ENCODE measurements around the gene ZBTB8OS. TPM values are rescaled to one million over a fixed set of nuclear protein-coding genes. Genes with fewer than 3 reads are reported as not detected.

The ZBTB8OS gene
- polyA plus RNA-seq, 1 donor from 2014 or later = 96.7 TPM

GRCh38 chr1:32612189-32612881, 38.0 kb downstream of the ZBTB8OS start:
- Histone ChIP-seq H3K9ac (ENCODE audit: low read length) (no peak overlapping the region), H4K20me1 (ENCODE audit: insufficient read depth) (no peaks in the 10 kb centered on the region), H3K4me3 (ENCODE audit: low read length) (peak overlapping the region; percentile 10), H3F3A (ENCODE audit: insufficient read depth, low read length, poor library complexity, severe bottlenecking) (no peaks in the 10 kb centered on the region), H3K9me2 (ENCODE audit: insufficient read depth, low read length) (no peaks in the 10 kb centered on the region), H3K27ac (ENCODE audit: low read length) (no peak overlapping the region), H2AFZ (ENCODE audit: low read depth, low read length) (no peak overlapping the region), H3K4me2 (ENCODE audit: low read length) (no peak overlapping the region), H3K79me2 (replicated peaks; ENCODE audit: insufficient read depth, low read length) (no peaks in the 10 kb centered on the region), H3K27me3 (ENCODE audit: insufficient read depth, low read depth, low read length) (no peaks in the 10 kb centered on the region), H3K36me3 (ENCODE audit: insufficient read depth, low read length) (no peaks in the 10 kb centered on the region), H3K9me3 (ENCODE audit: low read length) (no peaks in the 10 kb centered on the region)
- TF ChIP-seq EZH2 (IDR thresholded peaks at IDR 0.05; ENCODE audit: borderline replicate concordance, insufficient read depth, low read length, poor library complexity, severe bottlenecking) (no peak), RAD21 (conservative IDR thresholded peaks at IDR 0.05) (no peak), TAF1 (IDR thresholded peaks at IDR 0.05; ENCODE audit: low read depth) (no peak), MXI1 (conservative IDR thresholded peaks at IDR 0.05; ENCODE audit: poor library complexity, severe bottlenecking) (no peak), REST (IDR thresholded peaks at IDR 0.05; ENCODE audit: borderline replicate concordance) (no peak), EP300 (conservative IDR thresholded peaks at IDR 0.05; ENCODE audit: poor library complexity, severe bottlenecking) (no peak), POLR2AphosphoS5 (IDR thresholded peaks at IDR 0.05) (no peak), SMC3 (conservative IDR thresholded peaks at IDR 0.05; ENCODE audit: poor library complexity) (no peak)
- TF ChIP-seq, protein P1, sequence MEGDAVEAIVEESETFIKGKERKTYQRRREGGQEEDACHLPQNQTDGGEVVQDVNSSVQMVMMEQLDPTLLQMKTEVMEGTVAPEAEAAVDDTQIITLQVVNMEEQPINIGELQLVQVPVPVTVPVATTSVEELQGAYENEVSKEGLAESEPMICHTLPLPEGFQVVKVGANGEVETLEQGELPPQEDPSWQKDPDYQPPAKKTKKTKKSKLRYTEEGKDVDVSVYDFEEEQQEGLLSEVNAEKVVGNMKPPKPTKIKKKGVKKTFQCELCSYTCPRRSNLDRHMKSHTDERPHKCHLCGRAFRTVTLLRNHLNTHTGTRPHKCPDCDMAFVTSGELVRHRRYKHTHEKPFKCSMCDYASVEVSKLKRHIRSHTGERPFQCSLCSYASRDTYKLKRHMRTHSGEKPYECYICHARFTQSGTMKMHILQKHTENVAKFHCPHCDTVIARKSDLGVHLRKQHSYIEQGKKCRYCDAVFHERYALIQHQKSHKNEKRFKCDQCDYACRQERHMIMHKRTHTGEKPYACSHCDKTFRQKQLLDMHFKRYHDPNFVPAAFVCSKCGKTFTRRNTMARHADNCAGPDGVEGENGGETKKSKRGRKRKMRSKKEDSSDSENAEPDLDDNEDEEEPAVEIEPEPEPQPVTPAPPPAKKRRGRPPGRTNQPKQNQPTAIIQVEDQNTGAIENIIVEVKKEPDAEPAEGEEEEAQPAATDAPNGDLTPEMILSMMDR (IDR thresholded peaks at IDR 0.05; ENCODE audit: poor library complexity, severe bottlenecking) = no peak

- no peak overlapping the region for H3K27ac ChIP-seq (ENCODE audit: low read length)
- H3K4me2 ChIP-seq (ENCODE audit: low read length) = no peak overlapping the region
- no peaks in the 10 kb centered on the region for H4K20me1 ChIP-seq (ENCODE audit: insufficient read depth)
- peak overlapping the region; percentile 10 for H3K4me3 ChIP-seq (ENCODE audit: low read length)
- no peaks in the 10 kb centered on the region for H3K36me3 ChIP-seq (ENCODE audit: insufficient read depth, low read length)
- H2AFZ ChIP-seq (ENCODE audit: low read depth, low read length) = no peak overlapping the region
- no peaks in the 10 kb centered on the region for H3K79me2 ChIP-seq (replicated peaks; ENCODE audit: insufficient read depth, low read length)
- no peaks in the 10 kb centered on the region for H3K9me2 ChIP-seq (ENCODE audit: insufficient read depth, low read length)
- no peaks in the 10 kb centered on the region for H3F3A ChIP-seq (ENCODE audit: insufficient read depth, low read length, poor library complexity, severe bottlenecking)
- H3K9ac ChIP-seq (ENCODE audit: low read length) = no peak overlapping the region
- TF ChIP-seq EP300 (conservative IDR thresholded peaks at IDR 0.05; ENCODE audit: poor library complexity, severe bottlenecking) (no peak), RAD21 (conservative IDR thresholded peaks at IDR 0.05) (no peak)
- no peaks in the 10 kb centered on the region for H3K27me3 ChIP-seq (ENCODE audit: insufficient read depth, low read depth, low read length)
- no peaks in the 10 kb centered on the region for H3K9me3 ChIP-seq (ENCODE audit: low read length)
These were observed 38.5 kb downstream of the ZBTB8OS start for GRCh38 chr1:32611859-32612188.

Data from neural cell (in vitro differentiated cells).